GM12878 (cell line): ENCODE measurements around the gene CLMP.

ENCODE experiments used
- EZH2 ChIP-seq: IDR thresholded peaks from 2 replicates; pipeline ENCODE4 v1.6.1; 2012; ENCODE audit warnings: low read depth, mild to moderate bottlenecking, control low read depth, inconsistent platforms, low read length, borderline replicate concordance; ENCODE audit not compliant: control insufficient read depth
- GABPA ChIP-seq: IDR thresholded peaks from 2 replicates; pipeline ENCODE4 v1.6.1; 2014; ENCODE audit warnings: antibody characterized with exemption, low read depth, mild to moderate bottlenecking, inconsistent platforms
- HDGF ChIP-seq: fragments of 450-650 bp; IDR thresholded peaks from 2 replicates; pipeline ENCODE4 v1.6.1; 2016; ENCODE audit warnings: antibody characterized with exemption
- RCOR1 ChIP-seq: conservative IDR thresholded peaks from 2 replicates; pipeline ENCODE4 v1.6.1; 2012; ENCODE audit warnings: low read depth, low read length, improper control_type of control experiment
- RFX5 ChIP-seq: IDR thresholded peaks from 2 replicates; pipeline ENCODE4 v1.6.1; 2011; ENCODE audit warnings: low read depth, low read length, improper control_type of control experiment
- SMAD1 ChIP-seq: fragments of 450-650 bp; IDR thresholded peaks from 2 replicates; pipeline ENCODE4 v1.6.1; 2018; ENCODE audit warnings: mild to moderate bottlenecking, low read depth; ENCODE audit not compliant: partially characterized antibody
- TAF1 ChIP-seq: IDR thresholded peaks from 2 replicates; pipeline ENCODE4 v1.6.1; 2011; ENCODE audit warnings: mild to moderate bottlenecking, low read depth, low read length, borderline replicate concordance
- ZNF24 ChIP-seq: fragments of 450-650 bp; IDR thresholded peaks from 2 replicates; pipeline ENCODE4 v1.6.1; 2017; ENCODE audit warnings: antibody characterized with exemption, mild to moderate bottlenecking
- TF ChIP-seq, protein P1 (sequence below): fragments of 450-650 bp; IDR thresholded peaks from 2 replicates; pipeline ENCODE4 v1.6.1; 2017; ENCODE audit warnings: mild to moderate bottlenecking
- TF ChIP-seq, protein P2 (sequence below), 3 experiments: IDR thresholded peaks in 2 of 3; conservative IDR thresholded peaks in 1 of 3; 2 replicates each; pipeline ENCODE4 v1.5.1; 2011; ENCODE audit warnings: low read depth in 3 of 3, low read length in 3 of 3, mild to moderate bottlenecking in 3 of 3, control low read depth in 2 of 3, moderate library complexity in 2 of 3, inconsistent platforms in 1 of 3, mixed read lengths in 1 of 3; ENCODE audit not compliant: control insufficient read depth in 2 of 3, insufficient read depth in 1 of 3; ENCODE audit errors: extremely low read depth in 1 of 3
- TF ChIP-seq, protein P3 (sequence below): IDR thresholded peaks from 2 replicates; pipeline ENCODE4 v1.6.1; 2011; ENCODE audit warnings: mild to moderate bottlenecking, low read depth, low read length, moderate library complexity; ENCODE audit not compliant: insufficient replicate concordance
- TF ChIP-seq, protein P4 (sequence below): IDR thresholded peaks from 2 replicates; pipeline ENCODE4 v1.6.1; 2012; ENCODE audit warnings: low read depth, low read length, improper control_type of control experiment

DNA sequence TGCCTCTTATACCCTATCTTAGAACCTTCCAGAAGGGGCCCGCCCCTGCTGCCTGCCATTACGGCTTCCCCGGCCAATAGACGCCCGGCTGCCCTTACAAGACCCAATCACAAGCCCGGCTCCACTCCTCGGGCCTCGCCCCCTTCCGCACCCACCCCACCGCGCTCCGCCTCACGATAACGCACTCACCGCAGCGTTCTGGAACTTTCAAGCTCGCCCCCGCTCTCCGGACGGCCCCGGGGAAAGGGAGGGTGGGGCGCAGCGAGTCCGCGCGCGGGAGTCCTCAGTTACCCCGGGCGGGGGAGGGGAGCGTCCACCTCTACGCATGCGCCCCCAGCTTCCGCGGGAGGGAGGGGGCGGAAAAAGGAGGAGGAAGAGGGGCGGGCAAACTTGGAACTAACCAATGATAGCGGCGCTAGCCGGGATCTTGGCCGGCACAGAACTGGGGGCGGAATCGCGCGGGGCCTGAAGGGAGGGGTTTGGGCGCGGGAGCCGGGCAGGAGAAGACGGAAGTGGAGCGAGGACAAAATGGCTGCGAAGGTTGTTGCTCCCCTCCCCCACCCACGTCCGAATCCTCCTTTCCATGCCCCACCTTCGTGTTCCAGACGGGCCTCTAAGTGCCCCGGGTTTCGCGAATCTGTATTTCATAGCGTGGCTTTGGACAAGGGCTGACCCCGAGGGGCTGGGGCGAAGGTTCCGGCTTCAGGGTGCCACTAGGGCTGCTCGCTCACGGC lies 132.7 kb downstream of the CLMP start:
- TF ChIP-seq, protein P1, sequence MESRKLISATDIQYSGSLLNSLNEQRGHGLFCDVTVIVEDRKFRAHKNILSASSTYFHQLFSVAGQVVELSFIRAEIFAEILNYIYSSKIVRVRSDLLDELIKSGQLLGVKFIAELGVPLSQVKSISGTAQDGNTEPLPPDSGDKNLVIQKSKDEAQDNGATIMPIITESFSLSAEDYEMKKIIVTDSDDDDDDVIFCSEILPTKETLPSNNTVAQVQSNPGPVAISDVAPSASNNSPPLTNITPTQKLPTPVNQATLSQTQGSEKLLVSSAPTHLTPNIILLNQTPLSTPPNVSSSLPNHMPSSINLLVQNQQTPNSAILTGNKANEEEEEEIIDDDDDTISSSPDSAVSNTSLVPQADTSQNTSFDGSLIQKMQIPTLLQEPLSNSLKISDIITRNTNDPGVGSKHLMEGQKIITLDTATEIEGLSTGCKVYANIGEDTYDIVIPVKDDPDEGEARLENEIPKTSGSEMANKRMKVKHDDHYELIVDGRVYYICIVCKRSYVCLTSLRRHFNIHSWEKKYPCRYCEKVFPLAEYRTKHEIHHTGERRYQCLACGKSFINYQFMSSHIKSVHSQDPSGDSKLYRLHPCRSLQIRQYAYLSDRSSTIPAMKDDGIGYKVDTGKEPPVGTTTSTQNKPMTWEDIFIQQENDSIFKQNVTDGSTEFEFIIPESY = no peak
- TF ChIP-seq SMAD1 (no peak), ZNF24 (no peak), HDGF (peak; percentile 94), RCOR1 (no peak), GABPA (peak; percentile 66), RFX5 (peak; percentile 55; the same call in 1 of the 2 replicates), TAF1 (peak; percentile 85; the same call in 1 of the 2 replicates), EZH2 (no peak)
- TF ChIP-seq, protein P2, sequence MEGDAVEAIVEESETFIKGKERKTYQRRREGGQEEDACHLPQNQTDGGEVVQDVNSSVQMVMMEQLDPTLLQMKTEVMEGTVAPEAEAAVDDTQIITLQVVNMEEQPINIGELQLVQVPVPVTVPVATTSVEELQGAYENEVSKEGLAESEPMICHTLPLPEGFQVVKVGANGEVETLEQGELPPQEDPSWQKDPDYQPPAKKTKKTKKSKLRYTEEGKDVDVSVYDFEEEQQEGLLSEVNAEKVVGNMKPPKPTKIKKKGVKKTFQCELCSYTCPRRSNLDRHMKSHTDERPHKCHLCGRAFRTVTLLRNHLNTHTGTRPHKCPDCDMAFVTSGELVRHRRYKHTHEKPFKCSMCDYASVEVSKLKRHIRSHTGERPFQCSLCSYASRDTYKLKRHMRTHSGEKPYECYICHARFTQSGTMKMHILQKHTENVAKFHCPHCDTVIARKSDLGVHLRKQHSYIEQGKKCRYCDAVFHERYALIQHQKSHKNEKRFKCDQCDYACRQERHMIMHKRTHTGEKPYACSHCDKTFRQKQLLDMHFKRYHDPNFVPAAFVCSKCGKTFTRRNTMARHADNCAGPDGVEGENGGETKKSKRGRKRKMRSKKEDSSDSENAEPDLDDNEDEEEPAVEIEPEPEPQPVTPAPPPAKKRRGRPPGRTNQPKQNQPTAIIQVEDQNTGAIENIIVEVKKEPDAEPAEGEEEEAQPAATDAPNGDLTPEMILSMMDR (IDR thresholded peaks at IDR 0.05 in 2 of 3, conservative IDR thresholded peaks at IDR 0.05 in 1 of 3; ENCODE audit: control insufficient read depth in 2 of 3, extremely low read depth in 1 of 3, insufficient read depth in 1 of 3, low read depth in 3 of 3, low read length in 3 of 3) = no peak
- TF ChIP-seq, protein P3, sequence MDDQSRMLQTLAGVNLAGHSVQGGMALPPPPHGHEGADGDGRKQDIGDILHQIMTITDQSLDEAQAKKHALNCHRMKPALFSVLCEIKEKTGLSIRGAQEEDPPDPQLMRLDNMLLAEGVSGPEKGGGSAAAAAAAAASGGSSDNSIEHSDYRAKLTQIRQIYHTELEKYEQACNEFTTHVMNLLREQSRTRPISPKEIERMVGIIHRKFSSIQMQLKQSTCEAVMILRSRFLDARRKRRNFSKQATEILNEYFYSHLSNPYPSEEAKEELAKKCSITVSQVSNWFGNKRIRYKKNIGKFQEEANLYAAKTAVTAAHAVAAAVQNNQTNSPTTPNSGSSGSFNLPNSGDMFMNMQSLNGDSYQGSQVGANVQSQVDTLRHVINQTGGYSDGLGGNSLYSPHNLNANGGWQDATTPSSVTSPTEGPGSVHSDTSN = peak; percentile 34
- TF ChIP-seq, protein P4, sequence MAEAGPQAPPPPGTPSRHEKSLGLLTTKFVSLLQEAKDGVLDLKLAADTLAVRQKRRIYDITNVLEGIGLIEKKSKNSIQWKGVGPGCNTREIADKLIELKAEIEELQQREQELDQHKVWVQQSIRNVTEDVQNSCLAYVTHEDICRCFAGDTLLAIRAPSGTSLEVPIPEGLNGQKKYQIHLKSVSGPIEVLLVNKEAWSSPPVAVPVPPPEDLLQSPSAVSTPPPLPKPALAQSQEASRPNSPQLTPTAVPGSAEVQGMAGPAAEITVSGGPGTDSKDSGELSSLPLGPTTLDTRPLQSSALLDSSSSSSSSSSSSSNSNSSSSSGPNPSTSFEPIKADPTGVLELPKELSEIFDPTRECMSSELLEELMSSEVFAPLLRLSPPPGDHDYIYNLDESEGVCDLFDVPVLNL = peak; percentile 70
